Measurements from ENCODE around the gene UPK3A. TPM values are rescaled to one million over a fixed set of nuclear protein-coding genes. Genes with fewer than 3 reads are reported as not detected.

Gene UPK3A
- total and polyA plus RNA-seq, 2 of the 13 experiments (the other 11 are each of a cell fraction or from before 2014, with no cell fraction given) = 10.5 to 13.8 TPM

- TF ChIP-seq NONO (IDR thresholded peaks at IDR 0.05) (no peak), NONO (CRISPR knock-in tag; conservative IDR thresholded peaks at IDR 0.05) (no peak)
Observed at GRCh38 chr22:45317551-45318167, 32.9 kb downstream of the UPK3A start (continued).

GRCh38 chr22:45318168-45318557 lies 33.4 kb downstream of the UPK3A start:
- in situ Hi-C loops (cut with HindIII; ENCODE audit: extremely low pct_ligation_motif_present, low pct_unique_long_range_greater_than_20kb) = no loop called here
- Histone ChIP-seq H3K9me3 (ENCODE audit: low read length) (no peaks in the 10 kb centered on the region), H3K4me3 (replicated peaks in 1 of 3; ENCODE audit: insufficient read depth in 1 of 3, low read depth in 2 of 3, low read length in 3 of 3) (no peak overlapping the region), H3K9ac (ENCODE audit: insufficient read depth, low read depth, low read length) (no peak overlapping the region), H3K27me3 (ENCODE audit: control insufficient read depth in 1 of 2, insufficient read depth in 2 of 2, low read length in 2 of 2) (no peaks in the 10 kb centered on the region), H2AFZ (ENCODE audit: low read length) (no peak overlapping the region), H3K4me2 (ENCODE audit: low read depth, low read length) (no peak overlapping the region), H3K27ac (ENCODE audit: extremely low read length, insufficient read depth, low read length) (no peak overlapping the region), H3K36me3 (replicated peaks in 1 of 2; ENCODE audit: control insufficient read depth in 1 of 2, insufficient read depth in 2 of 2, low read length in 2 of 2) (peaks cover 12 to 21% of the 10 kb centered on the region in 2 experiments), H3K4me1 (ENCODE audit: insufficient read depth, low read length) (peaks cover 75% of the 10 kb centered on the region), H4K20me1 (ENCODE audit: insufficient read depth, low read length) (peaks cover 17% of the 10 kb centered on the region), H3K79me2 (ENCODE audit: insufficient read depth, low read length) (peaks cover 92% of the 10 kb centered on the region)
- no peak for FAIRE-seq
- BruUV-seq (replicated peaks) = no TSS peak
- TF ChIP-seq ZNF333 (CRISPR knock-in tag; IDR thresholded peaks at IDR 0.05; ENCODE audit: borderline replicate concordance) (no peak), CREB3 (CRISPR knock-in tag; IDR thresholded peaks at IDR 0.05) (no peak), CBX1 (IDR thresholded peaks at IDR 0.05; ENCODE audit: low read depth) (no peak), ZMAT5 (CRISPR knock-in tag; IDR thresholded peaks at IDR 0.05; ENCODE audit: borderline replicate concordance, low read depth) (no peak), ZNF224 (CRISPR knock-in tag; IDR thresholded peaks at IDR 0.05) (no peak), ZBTB42 (CRISPR knock-in tag; IDR thresholded peaks at IDR 0.05) (no peak), CHD4 (IDR thresholded peaks at IDR 0.05; ENCODE audit: borderline replicate concordance, low read length) (no peak), KDM3A (CRISPR knock-in tag; IDR thresholded peaks at IDR 0.05; ENCODE audit: low read depth) (no peak)
- ChIA-PET POLR2A (interaction anchor here (1.0 to 1.5 kb wide), 2 partner anchors 46 to 48 kb away, joined by 3 read pairs; no protein-coding TSS in a partner anchor), CTCF (ENCODE audit: low intra/inter-chr PET ratio, low total read pairs) (no interaction called here)
- no peak for DNase-seq (ENCODE audit: low spot score)
- ATAC-seq = no peak
- 79% methylated on average over 8 of the region's 8 CpGs for WGBS (ENCODE audit: low lambda C conversion rate)
- intact Hi-C loops (cut with micrococcal nuclease; ENCODE audit: unreplicated experiment) = no loop called here
